Aorta (tissue), 5 donors: Measurements from ENCODE around the gene GPC5. TPM values are rescaled to one million over a fixed set of nuclear protein-coding genes. Genes with fewer than 3 reads are reported as not detected.

ENCODE experiments used
- ATAC-seq: fragments of 200-7000 bp; cut with Tn5 transposase; one replicate; pipeline ENCODE4 v1.9.1; 2022; ENCODE audit warnings: moderate library complexity; ENCODE audit not compliant: low FRiP score
- DNase-seq, 2 donors: peaks; one replicate each; pipeline ENCODE4 v3.0.0-alpha.2; 2020
- H3K27ac ChIP-seq, 2 donors: one replicate each; pipeline ENCODE4 v1.5.1; 2013; ENCODE audit warnings: low read length in 2 of 2, mild to moderate bottlenecking in 2 of 2, moderate library complexity in 2 of 2, control low read depth in 1 of 2, inconsistent platforms in 1 of 2, low read depth in 1 of 2
- H3K27me3 ChIP-seq, 2 donors: one replicate each; pipeline ENCODE4 v1.6.1; 2013; ENCODE audit warnings: control low read depth in 1 of 2, low read length in 1 of 2, mild to moderate bottlenecking in 1 of 2, moderate library complexity in 1 of 2; ENCODE audit not compliant: insufficient read depth in 2 of 2, control insufficient read depth in 1 of 2
- H3K36me3 ChIP-seq, 2 donors: one replicate each; pipeline ENCODE4 v1.6.1; 2013; ENCODE audit warnings: control low read depth in 1 of 2, low read length in 1 of 2, mild to moderate bottlenecking in 1 of 2; ENCODE audit not compliant: insufficient read depth in 2 of 2, control insufficient read depth in 1 of 2
- H3K4me1 ChIP-seq, 2 donors: one replicate each; pipeline ENCODE4 v1.6.1; 2013; ENCODE audit warnings: low read length in 2 of 2, control low read depth in 1 of 2, mild to moderate bottlenecking in 1 of 2, moderate library complexity in 1 of 2; ENCODE audit not compliant: insufficient read depth in 2 of 2, control insufficient read depth in 1 of 2
- H3K4me3 ChIP-seq, 2 donors: one replicate each; pipeline ENCODE4 v1.5.1; 2013; ENCODE audit warnings: low read length in 2 of 2, control low read depth in 1 of 2, mild to moderate bottlenecking in 1 of 2
- H3K9me3 ChIP-seq: one replicate; pipeline ENCODE4 v1.6.1; 2013; ENCODE audit warnings: mild to moderate bottlenecking, low read length; ENCODE audit not compliant: control insufficient read depth
- WGBS, 2 donors: extraction: QIAGEN DNeasy Blood & Tissue Kit; methylation state at CpG; one replicate each; pipeline ENCODE4 v1.1.7; 2013; 5-methylcytosine and 5-hydroxymethylcytosine counted together
- intact Hi-C, 2 donors: fragments of 100-400 bp; cut with DNase I; formaldehyde crosslinking; loops; one replicate each; pipeline versions ENCODE4 v1.14.2 to v1.15.0; 2022
- polyA plus RNA-seq, 2 donors: library from polyadenylated mRNA; stranded (reverse); fragments of 200-250 nt; gene quantifications; one replicate each; pipeline ENCODE4 v1.2.3, GENCODE V29; 2013
- total RNA-seq, 2 donors: library from RNA; stranded (reverse); fragmentation: NEBNext Ultra II Directional; extraction: Animal tissue kit (Norgen Biotek cat#: 25700); gene quantifications; one replicate each; pipeline ENCODE4 v1.2.1, GENCODE V29; 2021
- donor health status: healthy with polysubstance abuse.
- donor health status: Bipolar disorder and iron deficiency.
- donor health status: DM: no; HTN: no; CAD: no.
- donor health status: DM: no; HTN: no; CAD: no.
- donor health status: DM: yes; HTN: yes; CAD: no.

Gene GPC5
- total and polyA plus RNA-seq, 4 donors, result 0.97 to 1.5 TPM; not detected in 2

DNA sequence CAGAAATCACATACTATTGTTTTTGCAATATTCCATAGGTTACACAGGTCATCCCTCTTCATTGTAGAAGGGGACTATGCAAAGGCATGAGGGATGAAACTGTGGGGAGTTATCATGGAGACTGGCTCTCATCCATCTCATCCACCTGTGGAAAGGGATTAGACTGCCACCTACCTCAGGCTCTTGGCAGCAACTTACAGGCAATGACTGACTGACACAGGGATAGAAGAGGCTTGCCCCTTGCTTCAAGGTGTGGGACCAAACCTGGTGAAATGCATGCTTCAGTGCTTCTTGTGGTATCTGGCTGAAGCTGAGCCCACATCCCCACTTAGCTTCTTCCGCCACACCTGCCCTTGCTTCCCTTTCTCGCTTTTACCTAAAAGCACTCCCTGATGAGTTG is 341.3 kb downstream of the GPC5 start:
- WGBS, 2 donors, result 85 to 92% methylated on average over 2 of the region's 2 CpGs
- no peak overlapping the region for H3K27ac ChIP-seq
- H3K4me3 ChIP-seq, result no peak overlapping the region
- no peaks in the 10 kb centered on the region for H3K9me3 ChIP-seq
- no peak for ATAC-seq
- intact Hi-C loops, result no loop called here
- H3K27me3 ChIP-seq, result no peaks in the 10 kb centered on the region
- H3K4me1 ChIP-seq, result no peaks in the 10 kb centered on the region
- no peaks in the 10 kb centered on the region for H3K36me3 ChIP-seq
- DNase-seq, result no peak

DNA sequence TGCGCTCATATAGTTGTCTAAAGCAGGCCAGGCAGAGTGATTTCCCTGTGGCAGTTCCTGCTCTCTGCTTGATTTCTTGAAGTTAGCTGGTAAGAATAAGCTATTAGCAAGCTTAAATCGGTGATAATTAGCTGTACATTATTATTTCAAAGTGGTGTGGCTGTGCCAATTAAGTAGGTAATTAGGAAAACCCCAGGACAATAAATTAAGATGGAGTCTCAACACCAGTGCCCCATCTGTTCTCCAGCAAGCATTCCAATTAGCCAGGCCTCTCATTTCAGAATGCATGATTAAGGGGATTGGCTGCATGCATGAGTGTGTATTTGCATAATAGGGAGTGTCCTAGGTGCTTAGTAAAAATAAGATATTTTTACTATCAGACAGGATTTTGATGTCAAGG is 342.3 kb downstream of the GPC5 start:
- WGBS, 2 donors, result 52 to 53% methylated on average over 2 of the region's 2 CpGs
- no peak for ATAC-seq
- Histone ChIP-seq H3K36me3 (no peaks in the 10 kb centered on the region), H3K9me3 (no peaks in the 10 kb centered on the region), H3K27me3 (no peaks in the 10 kb centered on the region), H3K27ac (no peak overlapping the region), H3K4me3 (no peak overlapping the region), H3K4me1 (no peaks in the 10 kb centered on the region)
- intact Hi-C loops, result no loop called here
- DNase-seq, result no peak

DNA sequence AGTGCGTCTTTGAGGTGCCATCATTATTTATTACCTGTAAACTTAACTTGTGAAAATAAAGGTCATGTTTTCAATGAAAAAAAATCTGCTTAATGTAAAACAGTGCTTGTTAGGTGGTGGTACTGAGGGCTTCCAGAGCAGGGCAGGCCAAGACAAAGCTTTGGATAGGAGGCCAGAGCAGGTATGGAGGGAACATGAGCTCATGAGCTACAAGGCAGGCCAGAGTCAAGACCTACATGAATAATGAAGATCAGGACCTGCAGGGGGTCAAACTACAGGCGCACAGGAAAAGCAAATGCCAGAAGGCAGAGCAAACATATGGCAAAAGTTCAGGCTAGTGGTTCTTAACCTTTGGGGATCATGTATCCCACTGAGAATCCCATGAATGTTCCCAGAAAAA is 343.5 kb downstream of the GPC5 start:
- Histone ChIP-seq H3K27me3 (no peaks in the 10 kb centered on the region), H3K9me3 (no peaks in the 10 kb centered on the region), H3K4me3 (no peak overlapping the region), H3K36me3 (no peaks in the 10 kb centered on the region), H3K27ac (no peak overlapping the region), H3K4me1 (no peaks in the 10 kb centered on the region)
- DNase-seq, result no peak
- ATAC-seq, result no peak
- intact Hi-C loops, result no loop called here
- 14 to 37% methylated on average over 2 of the region's 2 CpGs for WGBS, 2 donors

DNA sequence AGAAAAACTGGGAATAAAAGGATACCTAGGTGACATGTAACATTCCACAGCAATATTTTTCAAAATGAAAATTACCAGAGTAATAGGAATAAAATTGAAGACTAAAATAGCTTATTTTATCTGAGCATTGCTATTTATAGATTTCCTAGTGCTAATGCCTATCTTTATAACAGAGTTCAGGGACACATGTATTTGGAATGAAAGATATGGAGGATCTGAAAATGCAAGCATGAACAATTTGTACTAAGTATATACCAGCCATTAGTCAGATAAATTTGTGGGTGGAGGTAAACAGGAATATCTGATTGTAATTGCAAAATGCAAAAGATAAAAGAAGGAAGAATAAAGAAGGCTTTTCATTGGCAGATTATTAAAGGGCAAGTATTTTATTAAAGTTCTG is 345.9 kb downstream of the GPC5 start:
- Histone ChIP-seq H3K36me3 (no peaks in the 10 kb centered on the region), H3K9me3 (no peaks in the 10 kb centered on the region), H3K27ac (no peak overlapping the region), H3K4me3 (no peak overlapping the region), H3K27me3 (no peaks in the 10 kb centered on the region), H3K4me1 (no peaks in the 10 kb centered on the region)
- intact Hi-C loops, result no loop called here
- ATAC-seq (no peak), DNase-seq (no peak)

DNA sequence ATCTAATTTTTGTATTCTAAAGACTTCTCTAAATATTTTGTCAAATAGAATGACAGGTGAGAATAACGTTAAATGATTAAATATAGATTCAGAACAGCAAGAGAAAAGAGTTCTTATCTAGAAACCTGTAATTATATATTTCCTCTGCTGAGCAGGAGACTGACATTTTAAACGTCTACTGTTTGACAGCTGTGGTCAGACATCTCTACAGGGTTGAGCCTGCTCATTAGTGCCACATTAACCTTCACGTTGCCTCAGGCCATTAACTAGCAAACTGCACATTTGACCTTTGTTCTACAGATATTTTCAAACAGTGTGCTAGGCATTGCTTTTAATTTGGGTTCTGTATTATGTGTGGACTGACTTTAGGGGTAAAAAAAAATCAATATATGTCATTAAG is 347.5 kb downstream of the GPC5 start:
- ATAC-seq, result no peak

DNA sequence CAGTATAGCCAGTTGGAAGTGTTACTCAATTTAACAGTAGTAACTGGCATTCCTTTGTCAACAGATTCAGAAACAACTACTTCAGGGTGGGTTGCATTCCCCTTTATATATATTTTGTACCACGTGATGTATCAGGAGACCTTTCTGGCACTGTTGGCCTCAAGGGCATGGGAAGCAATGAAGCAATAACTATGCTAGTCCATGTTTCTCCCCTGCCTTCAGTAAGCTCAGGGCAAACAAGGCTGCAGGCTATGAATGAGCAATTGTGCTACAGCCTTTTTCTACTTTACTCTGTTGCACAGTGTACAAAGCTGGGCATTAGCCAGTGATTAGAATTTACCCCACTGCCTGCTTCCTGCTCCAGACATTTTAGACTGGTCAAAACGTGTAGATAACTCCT is 348.8 kb downstream of the GPC5 start:
- 27 to 40% methylated on average over 2 of the region's 2 CpGs for WGBS, 2 donors
- H3K27me3 ChIP-seq, result no peaks in the 10 kb centered on the region
- no peaks in the 10 kb centered on the region for H3K4me1 ChIP-seq
- no peak overlapping the region for H3K4me3 ChIP-seq
- H3K9me3 ChIP-seq, result no peaks in the 10 kb centered on the region
- ATAC-seq, result no peak
- intact Hi-C loops, result no loop called here
- no peak for DNase-seq
- no peak overlapping the region for H3K27ac ChIP-seq
- H3K36me3 ChIP-seq, result no peaks in the 10 kb centered on the region

More for the DNA sequence above, 347.5 kb downstream of the GPC5 start:
- Histone ChIP-seq H3K4me1 (no peaks in the 10 kb centered on the region), H3K27me3 (no peaks in the 10 kb centered on the region), H3K9me3 (no peaks in the 10 kb centered on the region), H3K36me3 (no peaks in the 10 kb centered on the region), H3K4me3 (no peak overlapping the region), H3K27ac (no peak overlapping the region)
- intact Hi-C loops, result no loop called here
- 11 to 23% methylated on average over 3 of the region's 3 CpGs for WGBS, 2 donors
- DNase-seq, result no peak

DNA sequence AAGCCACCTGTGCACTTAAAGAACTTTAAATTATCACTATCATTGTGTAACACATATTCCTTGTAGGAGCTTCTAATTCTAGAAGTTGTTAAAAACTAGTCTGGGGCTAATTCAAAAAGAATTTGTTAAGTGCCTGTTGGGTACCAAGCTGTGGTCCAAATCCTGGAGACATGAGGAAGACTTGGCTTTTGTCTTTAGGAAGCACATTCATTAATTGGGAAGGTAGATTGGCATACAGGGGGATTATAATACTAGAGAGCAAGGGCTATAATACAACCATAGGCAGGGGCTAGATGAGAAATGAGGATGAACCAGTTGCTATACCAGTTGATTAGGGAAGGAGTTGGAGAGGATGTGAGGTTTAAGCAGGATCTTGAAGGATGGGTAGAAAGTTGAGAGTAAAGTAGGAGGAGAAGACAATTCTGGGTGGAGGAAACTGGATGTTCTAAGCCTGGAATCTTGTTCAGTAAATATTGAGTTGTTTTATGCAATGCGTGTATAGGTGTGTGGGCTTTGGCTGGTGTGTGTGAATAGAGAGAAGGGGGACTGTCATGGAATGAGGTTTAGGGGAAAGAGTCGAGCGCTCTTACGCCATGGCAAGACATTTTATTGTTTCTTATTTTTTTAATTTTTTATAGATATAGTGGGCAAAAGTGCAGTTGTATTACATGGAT is 350.1 kb downstream of the GPC5 start:
- no peaks in the 10 kb centered on the region for H3K9me3 ChIP-seq
- no peaks in the 10 kb centered on the region for H3K4me1 ChIP-seq
- H3K36me3 ChIP-seq, result no peaks in the 10 kb centered on the region
- ATAC-seq (no peak), DNase-seq (no peak)
- no peak overlapping the region for H3K4me3 ChIP-seq
- H3K27ac ChIP-seq, result no peak overlapping the region
- H3K27me3 ChIP-seq, result no peaks in the 10 kb centered on the region
- intact Hi-C loops, result no loop called here
- 95 to 98% methylated on average over 4 of the region's 4 CpGs for WGBS, 2 donors

DNA sequence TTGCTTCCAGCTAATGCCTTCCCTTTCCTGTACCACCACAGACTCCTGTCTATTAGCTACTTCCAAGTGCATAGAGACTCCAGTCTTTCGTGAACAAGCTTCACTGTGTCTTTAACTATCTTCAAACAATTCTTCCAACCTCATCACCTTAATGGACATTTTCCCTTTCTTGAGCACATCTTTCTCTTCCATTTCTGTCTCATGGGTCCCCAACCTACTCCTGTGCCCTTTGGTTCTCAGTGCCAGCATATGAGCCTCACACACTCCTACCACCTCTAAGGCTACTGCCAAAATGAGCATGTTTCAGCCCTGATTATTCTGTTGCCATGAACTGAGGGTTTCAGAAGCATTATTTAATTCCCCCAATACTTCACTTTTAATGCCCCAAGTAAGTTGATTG is 360.3 kb downstream of the GPC5 start:
- no peak for DNase-seq
- Histone ChIP-seq H3K27me3 (no peaks in the 10 kb centered on the region), H3K36me3 (no peaks in the 10 kb centered on the region), H3K4me1 (no peaks in the 10 kb centered on the region), H3K9me3 (no peaks in the 10 kb centered on the region), H3K4me3 (no peak overlapping the region), H3K27ac (no peak overlapping the region)
- intact Hi-C loops, result no loop called here
- ATAC-seq, result no peak
- WGBS, 2 donors, result 81 to 92% methylated on average over 1 of the region's 1 CpG

DNA sequence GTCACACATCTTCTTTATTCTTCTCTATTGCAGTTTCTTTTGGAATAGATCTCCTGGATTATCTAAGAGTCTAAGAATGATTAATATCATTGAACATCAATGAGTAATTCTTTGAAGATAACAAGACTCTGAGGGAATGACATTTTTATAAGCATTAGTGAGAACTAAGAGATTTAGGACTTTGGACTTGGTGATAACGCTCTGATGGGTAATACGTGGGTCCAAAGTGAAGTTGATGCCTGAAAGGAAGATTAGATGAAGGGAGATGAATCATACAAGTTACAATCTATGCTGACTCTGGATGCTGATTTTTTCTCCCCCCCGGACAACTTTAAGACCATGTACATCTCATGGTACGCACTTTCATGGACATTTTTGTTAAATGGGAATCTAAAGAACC is 364.5 kb downstream of the GPC5 start:
- H3K4me1 ChIP-seq, result no peaks in the 10 kb centered on the region
- no peak overlapping the region for H3K27ac ChIP-seq
- H3K9me3 ChIP-seq, result no peaks in the 10 kb centered on the region
- H3K4me3 ChIP-seq, result no peak overlapping the region
- intact Hi-C loops, result no loop called here
- ATAC-seq (no peak), DNase-seq (no peak)
- no peaks in the 10 kb centered on the region for H3K27me3 ChIP-seq
- no peaks in the 10 kb centered on the region for H3K36me3 ChIP-seq
- WGBS, 2 donors, result 84 to 87% methylated on average over 4 of the region's 4 CpGs
